GM13977 (cell line): ENCODE data around the gene GPANK1.
A peak's percentile ranks its signal among the peaks of the same experiment; 100 is the strongest.

Source experiments
- DNase-seq: peaks from one replicate; pipeline ENCODE4 v3.0.0; 2012; ENCODE audit warnings: low spot score
- in situ Hi-C: fragments of 300-500 bp; cut with MboI; formaldehyde crosslinking; loops from one replicate; pipeline ENCODE4 v1.12.0; 2022; ENCODE audit warnings: low sequenced_read_pairs, low pct_unique_long_range_greater_than_20kb, mixed read lengths, inconsistent platforms; ENCODE audit not compliant: unreplicated experiment
- TF ChIP-seq, protein P1 (sequence below): IDR thresholded peaks from 2 replicates; pipeline ENCODE4 v1.5.1; 2012; ENCODE audit warnings: mild to moderate bottlenecking, control low read depth; ENCODE audit not compliant: insufficient read depth; ENCODE audit errors: extremely low read depth, missing control alignments

The GPANK1 gene

GRCh38 chr6:31686483-31686882 is 21.7 kb upstream of the GPANK1 start:
- TF ChIP-seq, protein P1, sequence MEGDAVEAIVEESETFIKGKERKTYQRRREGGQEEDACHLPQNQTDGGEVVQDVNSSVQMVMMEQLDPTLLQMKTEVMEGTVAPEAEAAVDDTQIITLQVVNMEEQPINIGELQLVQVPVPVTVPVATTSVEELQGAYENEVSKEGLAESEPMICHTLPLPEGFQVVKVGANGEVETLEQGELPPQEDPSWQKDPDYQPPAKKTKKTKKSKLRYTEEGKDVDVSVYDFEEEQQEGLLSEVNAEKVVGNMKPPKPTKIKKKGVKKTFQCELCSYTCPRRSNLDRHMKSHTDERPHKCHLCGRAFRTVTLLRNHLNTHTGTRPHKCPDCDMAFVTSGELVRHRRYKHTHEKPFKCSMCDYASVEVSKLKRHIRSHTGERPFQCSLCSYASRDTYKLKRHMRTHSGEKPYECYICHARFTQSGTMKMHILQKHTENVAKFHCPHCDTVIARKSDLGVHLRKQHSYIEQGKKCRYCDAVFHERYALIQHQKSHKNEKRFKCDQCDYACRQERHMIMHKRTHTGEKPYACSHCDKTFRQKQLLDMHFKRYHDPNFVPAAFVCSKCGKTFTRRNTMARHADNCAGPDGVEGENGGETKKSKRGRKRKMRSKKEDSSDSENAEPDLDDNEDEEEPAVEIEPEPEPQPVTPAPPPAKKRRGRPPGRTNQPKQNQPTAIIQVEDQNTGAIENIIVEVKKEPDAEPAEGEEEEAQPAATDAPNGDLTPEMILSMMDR, result no peak
- no peak for DNase-seq
- in situ Hi-C loops, result no loop called here

DNA sequence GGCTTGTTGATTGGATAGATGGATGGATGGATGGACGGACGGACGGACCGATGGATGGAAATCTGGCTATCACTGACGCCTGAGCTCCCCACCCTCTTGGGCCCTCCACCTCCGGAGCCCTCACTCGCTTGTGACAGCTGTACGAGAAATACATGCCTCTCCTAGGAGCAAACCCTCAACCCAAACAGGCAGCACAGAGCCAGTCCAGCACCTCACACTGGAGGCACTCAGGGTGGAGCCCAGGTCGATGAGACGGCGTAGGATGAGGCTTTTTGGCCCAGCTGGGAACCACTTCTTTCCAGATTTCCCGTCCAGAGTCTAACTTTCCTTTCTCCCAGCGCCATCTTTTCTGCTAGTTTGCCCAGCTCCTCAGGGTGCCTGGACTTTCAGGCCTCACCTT is 18.8 kb upstream of the GPANK1 start:
- TF ChIP-seq, protein P1, result no peak
- DNase-seq, result no peak
- in situ Hi-C loops, result loop anchor here (5.0 kb wide), 1 partner anchor 149 kb away; no protein-coding TSS in a partner anchor

DNA sequence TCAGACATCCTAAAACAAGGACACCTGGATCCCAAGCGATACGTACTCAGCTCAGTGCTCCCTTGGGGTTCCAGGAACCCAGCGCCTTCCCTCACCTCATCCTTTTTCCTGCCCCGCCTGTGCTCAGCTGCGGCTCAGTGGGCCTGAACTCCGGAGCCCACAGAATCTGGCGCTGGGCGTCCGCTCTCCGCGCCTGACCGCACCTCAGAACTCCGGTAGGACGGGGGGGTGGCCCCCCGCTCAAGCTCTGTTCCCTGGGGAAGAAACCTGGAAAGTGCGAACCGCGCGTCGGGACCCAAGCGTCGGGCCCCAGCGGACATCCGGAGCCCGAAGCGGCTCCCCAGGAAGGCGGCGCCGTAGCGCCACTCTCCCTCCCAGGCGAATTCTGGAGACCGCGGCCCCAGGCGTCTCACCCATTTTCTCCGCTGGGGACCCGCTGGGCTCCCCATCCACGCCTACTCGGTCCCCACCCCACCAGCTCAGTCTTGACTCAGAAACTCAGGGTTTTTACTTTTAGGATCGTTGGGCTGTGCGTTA is 16.4 kb upstream of the GPANK1 start:
- peak; percentile 68 for DNase-seq
- in situ Hi-C loops, result loop anchor here (5.0 kb wide), 1 partner anchor 151 kb away; no protein-coding TSS in a partner anchor
- TF ChIP-seq, protein P1, result peak; percentile 24

- TF ChIP-seq, protein P1, result peak; percentile 89
- peak; percentile 81 for DNase-seq
- in situ Hi-C loops, result loop anchor here (5.0 kb wide), 1 partner anchor 152 kb away; no protein-coding TSS in a partner anchor
These were observed 15.7 kb upstream of the GPANK1 start, which contains the start of gene LY6G5C for GRCh38 chr6:31680226-31681134. Gene LY6G5C (minus strand): TSS chr6:31681067. CDS start chr6:31680373, 694 bp downstream.

- in situ Hi-C loops, result no loop called here
- no peak for DNase-seq
- TF ChIP-seq, protein P1, result no peak
These were observed 13.2 kb upstream of the GPANK1 start for GRCh38 chr6:31677955-31678354.

GRCh38 chr6:31676904-31677303 is 12.1 kb upstream of the GPANK1 start:
- TF ChIP-seq, protein P1, result no peak
- in situ Hi-C loops, result no loop called here
- DNase-seq, result no peak
